Measurements from ENCODE around the gene VAV2.
"Not testable (repeated sequence)": the region's sequence is repeated elsewhere in the genome, so short reads cannot be mapped to it uniquely, and the experiment has no call there.

The VAV2 gene

GRCh38 chr9:133904346-133905090 is 87.6 kb downstream of the VAV2 start:
- no peak overlapping the region for H3K4me3 ChIP-seq (ENCODE audit: low read length)
- H3K9me3 ChIP-seq (ENCODE audit: insufficient read depth, low read depth, low read length) = no peaks in the 10 kb centered on the region
- no peak overlapping the region for H3K27ac ChIP-seq (ENCODE audit: low read length)
- H3K9ac ChIP-seq (ENCODE audit: low read depth, low read length) = no peak overlapping the region
- H3K36me3 ChIP-seq (ENCODE audit: insufficient read depth, low read depth, low read length) = no peaks in the 10 kb centered on the region
- no peaks in the 10 kb centered on the region for H3K4me1 ChIP-seq (ENCODE audit: insufficient read depth, low read length)
- no peaks in the 10 kb centered on the region for H3K27me3 ChIP-seq (ENCODE audit: insufficient read depth, low read length)

GRCh38 chr9:133901184-133901835 is 90.8 kb downstream of the VAV2 start:
- H3K9ac ChIP-seq (ENCODE audit: low read depth, low read length) = no peak overlapping the region; the same call in 1 of the 2 replicates

GRCh38 chr9:133897675-133898074 is 94.4 kb downstream of the VAV2 start:
- no peak overlapping the region for H3K27ac ChIP-seq (ENCODE audit: low read length)
- H3K9me3 ChIP-seq (ENCODE audit: insufficient read depth, low read depth, low read length) = no peaks in the 10 kb centered on the region

More at GRCh38 chr9:133901184-133901835, 90.8 kb downstream of the VAV2 start:
- H3K4me3 ChIP-seq (ENCODE audit: low read length) = no peak overlapping the region
- no peaks in the 10 kb centered on the region for H3K36me3 ChIP-seq (ENCODE audit: insufficient read depth, low read depth, low read length)
- no peaks in the 10 kb centered on the region for H3K27me3 ChIP-seq (ENCODE audit: insufficient read depth, low read length)
- no peak overlapping the region for H3K27ac ChIP-seq (ENCODE audit: low read length)
- H3K9me3 ChIP-seq (ENCODE audit: insufficient read depth, low read depth, low read length) = no peaks in the 10 kb centered on the region
- no peaks in the 10 kb centered on the region for H3K4me1 ChIP-seq (ENCODE audit: insufficient read depth, low read length)

GRCh38 chr9:133896007-133896406 is 96.1 kb downstream of the VAV2 start:
- not testable (repeated sequence) for H3K27ac ChIP-seq (ENCODE audit: low read length); H3K9me3 ChIP-seq (ENCODE audit: insufficient read depth, low read depth, low read length); H3K36me3 ChIP-seq (ENCODE audit: insufficient read depth, low read depth, low read length); H3K9ac ChIP-seq (ENCODE audit: low read depth, low read length); H3K4me3 ChIP-seq (ENCODE audit: low read length); H3K27me3 ChIP-seq (ENCODE audit: insufficient read depth, low read length); H3K4me1 ChIP-seq (ENCODE audit: insufficient read depth, low read length)

More at GRCh38 chr9:133897675-133898074, 94.4 kb downstream of the VAV2 start:
- Histone ChIP-seq H3K4me3 (ENCODE audit: low read length) (no peak overlapping the region), H3K36me3 (ENCODE audit: insufficient read depth, low read depth, low read length) (no peaks in the 10 kb centered on the region), H3K9ac (ENCODE audit: low read depth, low read length) (no peak overlapping the region), H3K27me3 (ENCODE audit: insufficient read depth, low read length) (no peaks in the 10 kb centered on the region), H3K4me1 (ENCODE audit: insufficient read depth, low read length) (no peaks in the 10 kb centered on the region; the same call in 1 of the 2 replicates)

GRCh38 chr9:133895335-133895734 is 96.8 kb downstream of the VAV2 start:
- H3K27ac ChIP-seq (ENCODE audit: low read length) = no peak overlapping the region
- no peak overlapping the region; the same call in 1 of the 2 replicates for H3K9ac ChIP-seq (ENCODE audit: low read depth, low read length)
- H3K36me3 ChIP-seq (ENCODE audit: insufficient read depth, low read depth, low read length) = no peaks in the 10 kb centered on the region
- H3K4me1 ChIP-seq (ENCODE audit: insufficient read depth, low read length) = no peaks in the 10 kb centered on the region; the same call in 1 of the 2 replicates
- no peaks in the 10 kb centered on the region for H3K27me3 ChIP-seq (ENCODE audit: insufficient read depth, low read length)
- no peaks in the 10 kb centered on the region for H3K9me3 ChIP-seq (ENCODE audit: insufficient read depth, low read depth, low read length)
- H3K4me3 ChIP-seq (ENCODE audit: low read length) = no peak overlapping the region

- no peaks in the 10 kb centered on the region for H3K27me3 ChIP-seq (ENCODE audit: insufficient read depth, low read length)
These were observed 97.5 kb downstream of the VAV2 start for GRCh38 chr9:133894377-133895321.

GRCh38 chr9:133893191-133893994 is 98.7 kb downstream of the VAV2 start:
- H3K27ac ChIP-seq (ENCODE audit: low read length) = no peak overlapping the region
- H3K9ac ChIP-seq (ENCODE audit: low read depth, low read length) = no peak overlapping the region
- no peaks in the 10 kb centered on the region for H3K27me3 ChIP-seq (ENCODE audit: insufficient read depth, low read length)
- no peaks in the 10 kb centered on the region for H3K36me3 ChIP-seq (ENCODE audit: insufficient read depth, low read depth, low read length)
- peaks cover 4% of the 10 kb centered on the region; the same call in 1 of the 2 replicates for H3K4me1 ChIP-seq (ENCODE audit: insufficient read depth, low read length)
- H3K4me3 ChIP-seq (ENCODE audit: low read length) = no peak overlapping the region
- H3K9me3 ChIP-seq (ENCODE audit: insufficient read depth, low read depth, low read length) = no peaks in the 10 kb centered on the region

More at GRCh38 chr9:133894377-133895321, 97.5 kb downstream of the VAV2 start:
- Histone ChIP-seq H3K9me3 (ENCODE audit: insufficient read depth, low read depth, low read length) (no peaks in the 10 kb centered on the region), H3K4me1 (ENCODE audit: insufficient read depth, low read length) (no peaks in the 10 kb centered on the region; the same call in 1 of the 2 replicates), H3K4me3 (ENCODE audit: low read length) (no peak overlapping the region), H3K27ac (ENCODE audit: low read length) (no peak overlapping the region), H3K36me3 (ENCODE audit: insufficient read depth, low read depth, low read length) (no peaks in the 10 kb centered on the region), H3K9ac (ENCODE audit: low read depth, low read length) (no peak overlapping the region)

- H3K9me3 ChIP-seq (ENCODE audit: insufficient read depth, low read depth, low read length) = no peaks in the 10 kb centered on the region
- no peak overlapping the region for H3K9ac ChIP-seq (ENCODE audit: low read depth, low read length)
- H3K27ac ChIP-seq (ENCODE audit: low read length) = no peak overlapping the region
- H3K36me3 ChIP-seq (ENCODE audit: insufficient read depth, low read depth, low read length) = no peaks in the 10 kb centered on the region
- H3K4me1 ChIP-seq (ENCODE audit: insufficient read depth, low read length) = peaks cover 10% of the 10 kb centered on the region; the same call in 1 of the 2 replicates
- H3K27me3 ChIP-seq (ENCODE audit: insufficient read depth, low read length) = no peaks in the 10 kb centered on the region
- no peak overlapping the region for H3K4me3 ChIP-seq (ENCODE audit: low read length)
These were observed 99.8 kb downstream of the VAV2 start for GRCh38 chr9:133892193-133892920.

GRCh38 chr9:133891741-133892140 is 100.4 kb downstream of the VAV2 start:
- Histone ChIP-seq H3K9me3 (ENCODE audit: insufficient read depth, low read depth, low read length) (no peaks in the 10 kb centered on the region), H3K27me3 (ENCODE audit: insufficient read depth, low read length) (no peaks in the 10 kb centered on the region), H3K27ac (ENCODE audit: low read length) (no peak overlapping the region), H3K4me1 (ENCODE audit: insufficient read depth, low read length) (peaks cover 10% of the 10 kb centered on the region; the same call in 1 of the 2 replicates), H3K4me3 (ENCODE audit: low read length) (no peak overlapping the region), H3K9ac (ENCODE audit: low read depth, low read length) (no peak overlapping the region), H3K36me3 (ENCODE audit: insufficient read depth, low read depth, low read length) (no peaks in the 10 kb centered on the region)

GRCh38 chr9:133890583-133890982 is 101.5 kb downstream of the VAV2 start:
- H3K27me3 ChIP-seq (ENCODE audit: insufficient read depth, low read length) = no peaks in the 10 kb centered on the region
- H3K36me3 ChIP-seq (ENCODE audit: insufficient read depth, low read depth, low read length) = no peaks in the 10 kb centered on the region
- peaks cover 10% of the 10 kb centered on the region; the same call in 1 of the 2 replicates for H3K4me1 ChIP-seq (ENCODE audit: insufficient read depth, low read length)
- H3K4me3 ChIP-seq (ENCODE audit: low read length) = no peak overlapping the region
- H3K27ac ChIP-seq (ENCODE audit: low read length) = no peak overlapping the region
- no peaks in the 10 kb centered on the region for H3K9me3 ChIP-seq (ENCODE audit: insufficient read depth, low read depth, low read length)
- no peak overlapping the region for H3K9ac ChIP-seq (ENCODE audit: low read depth, low read length)
